D341Med (cell line): Measurements from ENCODE around the gene INTS1.
A peak's percentile ranks its signal among the peaks of the same experiment; 100 is the strongest.

Experiments
- DNase-seq: peaks from one replicate; pipeline ENCODE4 v3.0.0; 2012; ENCODE audit warnings: low spot score

The INTS1 gene

DNA sequence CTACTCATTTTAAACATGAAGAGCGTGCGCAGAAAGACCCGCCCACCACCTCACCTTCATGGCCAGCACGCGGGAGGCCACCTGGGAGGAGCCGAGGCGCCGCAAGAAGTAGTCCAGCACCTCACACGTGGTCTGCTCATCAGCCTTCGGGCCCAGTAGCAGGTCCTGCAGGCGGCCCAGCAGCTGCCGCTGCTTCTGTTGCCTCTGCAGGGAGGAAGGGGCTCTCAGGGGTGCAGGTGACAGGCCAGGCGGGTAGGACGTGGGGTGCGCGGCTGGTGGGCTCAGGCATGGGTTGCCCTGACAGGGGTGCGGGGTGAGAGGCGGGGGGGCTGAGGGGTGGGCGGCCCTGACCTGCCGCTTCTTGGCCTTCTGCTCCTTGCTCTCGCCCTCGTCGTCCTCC, 17.6 kb downstream of the INTS1 start:
- no peak for DNase-seq

DNA sequence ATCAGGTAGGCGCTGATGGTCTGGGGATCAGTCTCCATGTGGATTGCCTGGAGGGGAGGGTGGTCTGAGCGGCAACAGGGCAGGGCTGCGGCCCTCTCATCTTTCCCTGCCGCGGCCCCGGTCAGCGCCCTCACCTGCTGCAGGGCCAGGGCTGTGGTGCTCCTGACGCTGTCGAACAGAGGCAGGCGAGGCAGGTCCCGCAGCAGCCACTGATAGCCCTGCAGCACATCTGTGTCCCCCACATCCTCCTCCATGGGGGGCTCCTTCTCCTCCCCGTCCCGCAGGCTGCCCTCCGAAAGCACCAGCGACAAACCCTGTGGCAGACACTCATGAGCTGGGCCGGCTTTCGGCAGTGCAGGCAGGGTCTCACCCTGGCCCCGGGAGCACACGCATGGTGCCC, 19.0 kb downstream of the INTS1 start:
- DNase-seq: no peak

DNA sequence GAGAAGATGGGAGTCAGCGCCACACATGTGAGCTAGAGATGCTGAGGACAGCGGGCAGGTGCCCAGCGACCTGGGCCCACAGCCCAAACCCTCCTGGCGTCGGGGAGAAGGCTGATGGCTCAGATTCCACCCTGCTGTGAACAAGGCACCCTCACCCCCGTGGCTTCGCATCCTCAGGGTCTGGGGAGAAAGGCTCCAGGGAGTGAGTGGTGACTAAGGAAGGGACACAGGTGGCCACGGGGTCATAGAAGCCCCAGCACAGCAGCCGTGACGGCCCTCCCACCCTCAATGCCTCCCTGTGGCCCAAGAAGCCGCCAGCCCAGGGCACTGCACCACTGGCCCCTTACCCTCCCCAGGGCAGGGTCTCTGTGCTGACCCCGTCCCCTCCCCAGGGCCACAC, 19.6 kb downstream of the INTS1 start:
- no peak for DNase-seq

DNA sequence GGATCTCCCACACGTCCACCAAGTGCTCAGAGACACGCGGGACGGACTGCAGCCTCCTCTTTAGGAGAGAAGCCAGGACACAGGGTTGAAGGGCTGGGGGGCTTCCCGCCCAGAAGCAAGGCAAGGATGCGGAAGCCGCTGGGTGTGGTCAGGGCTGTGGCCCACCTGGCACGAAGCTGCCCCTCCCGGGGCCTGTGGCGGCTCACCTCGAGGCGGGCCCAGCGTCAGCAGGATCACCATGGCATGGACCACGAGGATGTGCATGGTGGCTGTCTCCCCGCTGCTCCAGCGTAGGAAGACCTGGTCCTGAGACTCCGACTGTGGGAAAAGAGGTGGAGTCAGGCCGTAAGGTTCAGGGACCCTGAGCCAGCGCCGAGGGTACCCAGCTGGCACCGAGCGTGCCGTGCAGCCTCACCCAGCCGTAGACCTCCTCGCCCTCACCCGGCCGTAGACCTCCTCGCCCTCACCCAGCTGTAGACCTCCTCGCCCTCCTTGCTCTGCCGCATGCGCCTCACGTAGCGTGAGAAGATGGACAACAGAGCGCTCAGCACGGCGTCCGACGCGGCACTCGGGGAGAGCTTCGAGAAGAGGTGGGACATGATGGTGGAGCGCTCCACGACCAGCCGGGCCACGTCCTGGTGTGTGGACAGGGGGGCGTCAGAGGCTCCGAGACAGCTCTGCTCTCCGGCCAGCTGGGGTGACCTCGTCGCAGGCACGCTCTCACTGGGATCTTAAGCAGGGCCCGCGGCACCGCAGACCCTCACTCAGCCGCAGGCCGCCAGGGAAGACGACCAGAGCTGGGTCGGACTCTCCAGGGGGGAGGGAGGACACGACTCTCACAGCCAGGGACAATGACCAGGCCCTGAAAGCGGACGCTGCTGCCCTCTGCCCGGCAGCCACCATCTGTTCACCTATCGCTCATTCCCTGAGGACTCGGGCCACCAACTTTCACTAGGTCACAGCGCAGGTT, 20.4 kb downstream of the INTS1 start:
- no peak for DNase-seq

DNA sequence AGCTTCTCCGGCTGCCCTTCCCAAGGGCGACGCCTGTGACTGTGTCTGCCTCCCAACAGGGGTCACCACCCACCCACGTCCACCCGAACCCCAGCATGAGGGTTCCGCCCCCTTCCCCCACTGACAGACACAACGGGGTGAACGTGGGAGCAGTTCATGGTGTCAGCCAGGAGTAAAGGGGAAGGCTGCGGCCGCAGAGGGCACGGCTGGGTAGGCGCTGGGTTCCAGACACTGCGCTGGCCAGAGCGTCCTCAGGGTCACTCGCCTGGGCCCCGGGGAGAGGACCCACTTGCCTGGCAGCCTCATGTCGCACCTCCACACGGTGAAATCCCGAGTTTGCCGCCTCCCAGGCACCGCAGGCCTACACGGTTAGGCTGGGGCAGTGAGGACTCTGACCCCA, 21.1 kb downstream of the INTS1 start:
- DNase-seq: no peak

DNA sequence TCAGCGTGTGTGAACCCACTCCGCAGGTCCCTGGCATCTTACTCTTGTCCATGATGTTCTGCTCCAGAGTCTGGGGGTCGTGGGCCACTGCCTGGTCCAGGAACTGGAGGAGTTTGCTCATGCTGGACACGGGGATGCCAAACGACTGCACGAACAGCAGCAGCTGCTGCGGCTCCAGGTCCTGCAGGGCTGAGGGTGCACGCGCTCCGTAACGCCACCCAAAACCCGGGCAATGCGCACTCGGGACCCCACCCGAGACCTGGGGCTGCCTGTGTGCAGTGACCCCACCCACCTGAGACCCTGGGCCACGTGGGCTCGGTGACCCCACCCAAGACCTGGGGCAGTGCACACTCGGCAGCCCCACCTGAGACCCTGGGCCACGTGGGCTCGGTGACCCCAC, 22.9 kb downstream of the INTS1 start:
- no peak for DNase-seq

DNA sequence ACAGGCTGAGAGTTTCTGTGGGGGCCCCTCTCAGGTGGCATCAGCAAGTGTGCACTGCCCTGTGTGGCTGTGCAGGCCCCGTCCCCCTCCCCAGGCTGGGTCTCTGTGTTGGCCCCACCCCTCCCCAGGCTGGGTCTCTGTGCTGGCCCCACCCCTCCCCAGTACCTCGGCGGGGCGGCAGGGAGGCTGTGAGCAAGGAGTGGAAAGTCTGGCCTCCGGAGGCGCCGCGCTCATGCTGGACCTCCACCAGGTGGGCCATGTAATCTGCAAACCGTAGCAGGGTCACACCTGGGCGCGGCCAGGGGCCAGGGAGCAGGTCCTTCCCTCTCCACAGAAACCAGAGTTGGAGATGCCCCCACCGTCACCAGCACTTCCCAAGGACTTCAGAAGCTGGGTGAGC, 23.5 kb downstream of the INTS1 start:
- no peak for DNase-seq

DNA sequence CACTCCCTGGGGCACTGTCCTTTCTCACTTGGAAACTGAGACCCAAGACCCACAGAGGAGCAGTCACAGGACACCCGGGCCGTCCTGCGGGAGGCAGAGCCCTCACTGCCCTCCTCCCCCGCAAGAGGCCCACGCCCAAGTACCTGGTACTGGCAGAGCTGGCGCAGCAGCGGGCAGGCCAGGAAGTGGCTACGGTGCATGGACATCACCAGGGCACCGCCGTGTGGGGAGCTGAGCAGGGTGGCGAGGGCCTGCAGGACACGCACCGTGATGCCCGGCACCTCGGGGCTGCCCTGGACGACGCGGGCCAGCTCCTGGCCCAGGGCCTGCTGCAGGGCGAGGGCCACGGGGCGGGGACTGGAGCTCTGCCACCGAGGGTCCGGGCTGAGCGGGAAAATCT, 24.9 kb downstream of the INTS1 start:
- no peak for DNase-seq

DNA sequence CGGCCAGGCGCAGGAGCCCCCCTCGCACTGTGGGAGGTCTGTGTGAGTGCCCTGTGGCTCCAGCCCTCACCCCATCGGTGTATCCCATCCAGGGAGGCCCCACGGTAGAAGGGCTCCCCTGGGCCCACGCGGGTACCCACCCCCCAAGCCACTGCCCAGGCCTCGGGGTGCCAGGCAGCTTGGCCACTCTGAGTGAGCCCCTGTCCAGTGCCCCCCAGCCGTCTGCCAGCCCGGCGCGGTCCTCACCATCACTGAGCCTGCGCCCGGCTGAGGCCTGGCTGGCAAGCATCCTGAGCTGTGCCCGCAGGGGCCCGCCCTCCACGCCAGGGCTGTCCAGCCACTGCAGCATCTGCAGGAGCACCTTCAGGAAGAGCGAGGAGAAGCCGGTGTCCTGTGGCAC, 25.7 kb downstream of the INTS1 start:
- DNase-seq: no peak

DNA sequence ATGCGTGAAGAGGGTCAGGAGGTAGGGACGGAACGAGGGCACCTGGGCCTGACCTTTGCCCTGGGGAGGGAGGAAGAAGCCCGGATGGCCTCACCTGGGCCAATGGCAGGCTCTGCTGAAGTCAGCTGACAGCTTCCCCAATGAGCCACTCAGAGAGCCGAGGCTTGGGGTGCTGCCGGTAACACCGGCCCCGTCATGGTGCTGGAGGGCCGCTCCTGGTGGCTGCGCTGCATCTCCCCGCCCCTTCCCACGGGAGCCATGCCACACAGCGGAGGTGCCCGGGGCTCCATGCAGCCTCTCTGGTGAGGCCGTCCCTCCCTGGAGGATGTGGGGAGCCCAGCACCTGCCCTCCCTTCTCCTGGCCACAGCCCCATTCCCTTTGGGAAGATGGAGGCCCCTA, 27.3 kb downstream of the INTS1 start:
- no peak for DNase-seq

DNA sequence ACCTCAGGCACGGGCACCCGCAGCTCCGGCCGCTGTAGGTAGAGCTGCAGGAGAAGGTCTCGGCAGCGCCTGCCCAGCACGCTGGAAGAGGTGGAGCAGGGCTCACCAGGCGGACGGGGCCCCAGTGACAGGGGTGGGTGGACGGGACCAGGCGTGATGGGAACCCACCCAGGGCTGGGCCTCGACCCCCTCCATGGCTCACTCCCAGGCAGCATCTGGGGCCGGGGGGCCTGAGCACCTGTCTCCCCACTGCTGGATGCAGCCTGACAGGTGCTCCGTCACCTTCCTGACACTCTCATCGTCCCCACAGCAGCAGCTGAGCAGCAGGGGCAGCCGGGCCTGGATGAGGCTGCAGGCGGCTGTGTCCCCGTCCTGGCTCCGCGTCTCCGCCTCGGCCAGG, 28.2 kb downstream of the INTS1 start:
- no peak for DNase-seq

DNA sequence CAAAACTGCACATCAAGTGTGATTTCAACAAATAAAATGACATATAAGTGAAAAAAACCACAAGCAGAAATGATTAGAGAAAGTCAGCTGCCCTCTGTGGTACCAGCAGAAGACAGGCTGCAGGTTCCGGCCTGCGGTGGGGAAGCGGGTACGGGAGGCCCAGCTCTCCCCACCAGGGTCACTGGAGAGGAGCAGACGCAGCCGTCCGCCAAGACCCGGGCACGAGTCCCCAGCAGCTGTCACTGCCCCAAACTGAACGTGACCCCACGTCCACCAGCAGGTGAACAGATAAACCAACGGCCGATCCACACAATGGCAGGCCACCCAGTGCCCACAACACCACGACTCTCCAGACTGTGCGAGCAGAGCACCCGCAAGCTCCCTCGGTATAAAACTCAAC, 28.8 kb downstream of the INTS1 start:
- DNase-seq: no peak

DNA sequence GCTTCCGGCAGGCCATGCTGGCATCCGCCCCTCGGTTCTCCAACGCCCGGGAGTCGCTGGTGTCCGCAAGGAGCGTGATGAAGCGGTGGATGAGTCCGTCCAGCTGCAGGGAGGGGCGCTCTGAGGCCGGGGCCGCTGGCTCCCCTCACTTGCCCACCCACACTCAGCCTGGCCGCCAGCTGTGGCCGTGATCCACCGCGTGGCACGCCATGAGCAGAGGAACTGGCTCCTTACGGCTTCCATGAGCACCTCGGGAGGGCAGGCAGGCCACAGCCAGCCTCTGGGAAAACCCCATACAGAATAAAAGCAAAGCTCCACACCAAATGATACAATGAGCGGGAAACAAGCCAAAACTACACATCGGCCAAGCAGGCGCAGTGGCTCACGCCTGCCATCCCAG, 29.5 kb downstream of the INTS1 start:
- no peak for DNase-seq

DNA sequence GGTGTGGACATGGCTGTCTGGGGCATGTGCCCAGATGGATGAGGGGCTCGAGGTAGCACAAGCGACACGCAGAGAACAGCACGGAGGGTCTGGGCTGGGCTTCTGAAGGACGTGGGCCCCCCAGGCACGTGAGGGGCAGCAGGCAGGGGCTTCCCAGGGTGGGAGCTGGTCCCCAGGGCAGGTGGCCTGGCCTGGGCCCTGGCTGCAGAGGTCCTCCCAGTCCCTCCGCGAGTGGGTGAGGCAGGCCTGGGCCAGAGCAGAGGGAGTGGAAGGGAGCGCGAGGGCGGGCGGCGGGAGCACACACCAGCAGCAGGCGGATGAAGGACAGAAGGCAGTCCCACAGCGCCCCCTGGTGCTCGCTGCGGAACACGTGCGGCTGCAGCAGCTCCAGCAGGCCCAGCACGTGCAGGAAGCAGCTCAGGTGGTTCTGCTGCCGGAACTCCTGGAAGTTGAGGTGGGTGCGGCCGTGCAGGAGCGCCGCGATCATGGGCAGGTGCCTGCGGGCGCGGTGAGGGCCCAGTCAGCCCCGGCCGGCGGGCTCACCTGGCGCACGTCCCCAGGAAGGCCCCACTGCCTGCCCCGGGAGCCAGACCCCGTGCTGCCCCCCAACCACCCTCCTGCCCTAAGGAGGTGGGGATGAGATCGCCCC, 30.2 kb downstream of the INTS1 start:
- peak; percentile 96 for DNase-seq

DNA sequence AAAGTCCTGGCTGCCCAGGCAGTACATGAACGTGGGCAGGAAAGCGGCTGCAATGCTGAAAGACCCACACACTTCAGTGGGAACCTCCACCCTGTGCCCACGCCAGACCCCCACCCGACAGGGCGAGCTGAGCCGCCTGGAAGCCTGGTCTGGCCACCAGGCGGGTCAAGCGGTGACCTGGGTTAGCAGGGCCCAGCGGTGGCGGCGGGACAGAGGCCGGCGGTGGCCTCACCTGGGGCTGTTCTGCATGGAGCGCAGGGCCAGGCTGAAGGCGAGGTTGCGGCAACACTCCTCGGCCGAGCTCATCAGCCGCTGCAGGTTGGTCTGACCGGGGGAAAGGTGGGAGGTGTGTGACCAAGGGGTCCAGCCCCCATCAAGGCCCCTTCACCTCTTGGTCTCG, 33.3 kb downstream of the INTS1 start:
- DNase-seq: no peak

DNA sequence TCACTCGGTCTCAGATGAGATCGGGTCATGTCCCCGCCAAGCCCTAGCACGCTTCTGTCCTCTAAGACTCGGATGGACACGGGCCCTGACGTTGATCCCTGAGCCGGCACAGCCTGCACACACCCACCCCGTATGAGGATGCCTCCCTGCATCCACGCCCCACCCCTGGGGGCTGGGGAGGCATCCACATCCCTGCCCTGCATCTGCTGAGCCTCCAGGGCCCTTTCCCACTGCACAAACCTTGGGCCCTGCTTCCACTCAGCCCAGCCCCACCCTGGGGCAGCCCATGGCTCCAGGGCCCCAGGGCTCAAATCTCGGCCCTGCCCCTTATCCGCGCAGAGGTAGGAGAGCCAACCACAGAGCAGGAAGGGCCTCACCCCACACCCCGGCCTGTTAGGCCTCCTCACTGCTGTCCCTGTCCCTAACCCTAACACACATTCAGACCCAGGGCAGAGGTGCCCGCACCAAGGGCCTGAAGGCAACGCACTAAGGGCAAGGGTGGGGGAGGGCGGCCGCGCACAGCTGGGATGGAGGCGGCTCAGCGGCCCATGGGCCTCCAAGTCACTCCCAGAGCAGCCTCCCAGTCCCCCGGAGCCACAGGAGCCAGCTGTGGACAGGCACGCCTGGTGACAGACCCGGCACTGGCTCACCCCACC, 35.4 kb downstream of the INTS1 start:
- no peak for DNase-seq

DNA sequence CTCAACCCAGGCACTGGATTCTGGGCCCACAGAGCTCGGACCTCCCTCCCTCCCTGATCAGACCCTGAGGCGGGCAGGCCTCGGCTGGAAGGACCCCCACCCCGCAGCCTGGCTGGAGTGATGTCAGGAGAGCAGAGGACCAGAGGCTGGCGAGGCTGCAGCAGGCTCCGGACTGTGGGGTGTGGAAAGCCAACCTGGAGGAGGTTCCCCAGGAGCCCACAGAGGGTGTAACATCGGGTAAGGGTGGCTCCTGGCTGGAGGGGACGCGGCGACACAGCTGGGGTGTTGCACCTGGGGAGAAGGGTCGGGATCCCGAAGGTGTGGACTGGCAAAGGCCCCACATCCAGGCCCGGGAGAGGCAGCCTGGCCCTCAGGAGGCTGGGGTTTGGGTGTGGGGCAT, 36.0 kb downstream of the INTS1 start:
- no peak for DNase-seq

DNA sequence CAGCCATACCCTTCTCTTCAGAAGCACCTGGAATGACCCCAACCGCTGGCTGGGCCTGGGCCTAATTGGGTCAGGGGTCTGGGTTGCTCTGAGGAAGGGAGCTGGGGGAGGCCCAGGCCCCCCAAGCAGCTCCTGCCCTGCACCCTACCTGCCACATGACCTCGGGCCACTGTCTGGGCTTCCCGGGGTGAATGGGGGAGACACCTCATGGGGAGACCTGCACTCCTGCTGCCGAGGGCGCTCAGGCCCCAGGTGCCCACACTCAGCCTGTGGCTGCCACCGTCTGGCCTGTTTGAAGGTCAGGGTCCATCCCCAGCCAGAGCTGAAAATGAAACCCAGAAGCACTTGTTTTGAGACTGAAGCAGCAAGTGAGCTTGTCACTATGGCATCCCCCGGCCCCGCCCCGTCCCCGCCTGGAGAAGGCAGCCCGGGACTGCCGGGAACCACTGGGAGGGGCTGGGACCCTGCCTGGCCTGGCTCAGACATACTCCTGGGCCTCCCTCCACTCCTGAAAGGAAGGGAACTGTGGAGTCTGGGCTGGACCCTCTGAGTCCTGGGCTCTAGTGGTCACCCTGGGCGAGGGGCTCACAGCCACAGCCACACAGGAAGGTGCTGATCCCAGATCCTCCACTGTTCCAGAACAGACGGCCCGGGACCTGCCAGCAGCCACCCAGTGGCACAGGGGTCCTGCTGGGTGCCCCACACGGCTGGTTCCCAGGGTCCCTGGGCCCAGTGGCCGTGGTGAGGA, 37.5 kb downstream of the INTS1 start:
- no peak for DNase-seq

DNA sequence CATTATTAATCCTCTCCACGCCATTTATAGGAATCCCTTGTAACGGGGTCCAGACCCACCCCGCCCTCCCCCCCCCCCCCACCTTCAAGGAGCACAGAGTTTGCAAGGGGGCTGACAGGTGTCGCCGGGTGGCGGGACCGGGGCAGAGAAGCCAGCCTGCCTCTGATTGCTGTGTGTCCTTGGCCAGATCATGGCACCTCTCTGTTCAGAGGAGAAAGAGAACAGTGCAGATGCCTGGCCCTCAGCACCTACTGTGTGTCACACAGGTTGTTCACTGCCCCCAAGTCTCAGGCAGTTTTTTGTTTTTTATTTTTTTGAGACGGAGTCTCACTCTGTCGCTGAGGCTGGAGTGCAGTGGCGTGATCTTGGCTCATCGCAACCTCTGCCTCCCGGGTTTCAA, 39.5 kb downstream of the INTS1 start:
- no peak for DNase-seq

DNA sequence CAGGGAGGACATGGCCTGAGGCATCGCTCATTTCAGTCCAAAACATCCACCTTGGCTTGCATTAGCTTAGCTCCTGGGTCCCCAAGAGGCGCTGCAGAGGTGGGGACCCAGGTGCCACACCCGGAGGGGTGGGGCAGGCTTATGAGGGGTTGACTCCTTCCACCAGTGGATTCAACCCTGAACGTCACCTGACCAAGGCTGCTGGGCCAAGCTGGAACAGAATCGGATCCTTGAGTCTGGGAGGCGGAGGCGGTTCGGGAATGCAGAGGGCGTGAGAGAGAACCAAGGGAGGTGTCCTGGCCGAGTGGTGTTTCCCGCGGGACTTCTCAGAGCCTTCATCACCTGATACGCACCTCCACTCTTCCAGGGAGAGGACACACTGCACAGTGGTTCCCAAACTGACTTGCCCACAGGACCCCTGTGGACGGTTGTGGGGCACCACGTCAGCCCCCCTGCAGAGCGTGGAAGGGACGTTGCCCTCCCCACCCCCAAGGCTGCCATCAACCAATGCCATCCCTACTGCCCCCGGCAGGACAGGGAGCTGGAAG, 40.4 kb downstream of the INTS1 start:
- no peak for DNase-seq

DNA sequence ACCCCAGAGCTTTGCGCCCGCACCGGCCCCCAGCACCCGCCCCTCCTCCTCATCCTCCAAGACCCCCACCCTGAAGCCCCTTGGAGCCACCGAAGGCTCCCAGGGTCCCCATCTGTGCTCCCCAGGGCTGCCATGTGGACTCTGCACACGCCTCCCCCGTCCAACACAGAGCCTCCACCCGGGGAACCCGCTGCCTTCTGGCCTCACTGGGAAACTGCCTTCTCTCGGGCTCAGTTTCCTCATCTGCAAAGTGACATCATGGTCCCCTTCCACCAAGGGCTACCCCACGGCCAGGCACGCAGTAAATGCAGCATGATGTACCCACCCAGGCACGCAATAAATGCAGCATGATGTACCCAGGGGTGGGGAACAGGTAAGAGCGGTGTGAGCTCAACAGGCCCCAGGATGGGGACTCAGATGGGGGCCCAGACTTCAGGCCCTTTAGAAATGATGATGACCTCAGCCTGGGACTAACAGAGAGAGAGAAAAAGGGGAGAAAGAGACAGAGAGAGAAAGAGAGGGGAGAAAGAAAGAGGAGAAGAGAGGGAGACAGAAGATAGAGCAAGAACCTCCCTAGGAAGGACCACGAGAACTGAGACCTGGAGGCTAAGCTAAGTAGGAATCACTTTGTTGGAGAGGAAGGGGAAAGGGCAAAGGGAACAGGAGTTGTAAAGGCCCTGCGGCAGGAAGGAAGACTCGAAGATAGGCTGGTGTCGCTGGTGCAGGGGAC, 42.4 kb downstream of the INTS1 start:
- DNase-seq: no peak
